Measurements from ENCODE around the gene ZNF76. TPM values are rescaled to one million over a fixed set of nuclear protein-coding genes. Genes with fewer than 3 reads are reported as not detected.

ZNF76 gene
- total RNA-seq, 2 experiments from 2014 or later, result 31.0 to 59.5 TPM

- TF ChIP-seq, protein P1, sequence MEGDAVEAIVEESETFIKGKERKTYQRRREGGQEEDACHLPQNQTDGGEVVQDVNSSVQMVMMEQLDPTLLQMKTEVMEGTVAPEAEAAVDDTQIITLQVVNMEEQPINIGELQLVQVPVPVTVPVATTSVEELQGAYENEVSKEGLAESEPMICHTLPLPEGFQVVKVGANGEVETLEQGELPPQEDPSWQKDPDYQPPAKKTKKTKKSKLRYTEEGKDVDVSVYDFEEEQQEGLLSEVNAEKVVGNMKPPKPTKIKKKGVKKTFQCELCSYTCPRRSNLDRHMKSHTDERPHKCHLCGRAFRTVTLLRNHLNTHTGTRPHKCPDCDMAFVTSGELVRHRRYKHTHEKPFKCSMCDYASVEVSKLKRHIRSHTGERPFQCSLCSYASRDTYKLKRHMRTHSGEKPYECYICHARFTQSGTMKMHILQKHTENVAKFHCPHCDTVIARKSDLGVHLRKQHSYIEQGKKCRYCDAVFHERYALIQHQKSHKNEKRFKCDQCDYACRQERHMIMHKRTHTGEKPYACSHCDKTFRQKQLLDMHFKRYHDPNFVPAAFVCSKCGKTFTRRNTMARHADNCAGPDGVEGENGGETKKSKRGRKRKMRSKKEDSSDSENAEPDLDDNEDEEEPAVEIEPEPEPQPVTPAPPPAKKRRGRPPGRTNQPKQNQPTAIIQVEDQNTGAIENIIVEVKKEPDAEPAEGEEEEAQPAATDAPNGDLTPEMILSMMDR (conservative IDR thresholded peaks at IDR 0.05; ENCODE audit: low read length), result peak; percentile 99
- no peak for TF ChIP-seq EZH2phosphoT487 (IDR thresholded peaks at IDR 0.05; ENCODE audit: borderline replicate concordance, low read depth, low read length)
- BruUV-seq (replicated peaks), result no TSS peak
- CTCF ChIA-PET (ENCODE audit: unreplicated experiment), result interaction anchor here (0.6 to 2.2 kb wide), 3 partner anchors 16 to 94 kb away, joined by 3 to 7 read pairs (median 3); no protein-coding TSS in a partner anchor
These were observed 18.4 kb upstream of the ZNF76 start for GRCh38 chr6:35240838-35241801.

GRCh38 chr6:35242486-35242885 lies 17.0 kb upstream of the ZNF76 start:
- Histone ChIP-seq H3K9me2 (ENCODE audit: insufficient read depth, low read length) (no peaks in the 10 kb centered on the region), H4K20me1 (ENCODE audit: insufficient read depth, low read length) (peaks cover 6% of the 10 kb centered on the region; the same call in 1 of the 2 replicates), H3K36me3 (ENCODE audit: insufficient read depth, low read length) (no peaks in the 10 kb centered on the region), H3K4me3 (ENCODE audit: low read depth, low read length, poor library complexity, severe bottlenecking) (no peak overlapping the region), H3K9me3 (ENCODE audit: low read length) (no peaks in the 10 kb centered on the region), H2AFZ (ENCODE audit: low read length) (no peak overlapping the region), H3K4me2 (ENCODE audit: low read length) (no peak overlapping the region), H3K79me2 (ENCODE audit: insufficient read depth, low read depth, low read length) (no peaks in the 10 kb centered on the region), H3K4me1 (ENCODE audit: insufficient read depth, low read length, poor library complexity, severe bottlenecking) (no peaks in the 10 kb centered on the region), H3K27ac (ENCODE audit: low read depth, low read length, poor library complexity, severe bottlenecking) (no peak overlapping the region)
- intact Hi-C loops (cut with micrococcal nuclease; ENCODE audit: unreplicated experiment), result loop anchor here (5.0 kb wide), 2 partner anchors 35 to 255 kb away; no protein-coding TSS in a partner anchor
- BruUV-seq (replicated peaks), result no TSS peak
- ChIA-PET CTCF (ENCODE audit: unreplicated experiment) (no interaction called here), POLR2A (no interaction called here)
- TF ChIP-seq, protein P1 (conservative IDR thresholded peaks at IDR 0.05; ENCODE audit: low read length), result no peak
- no peak for TF ChIP-seq EZH2phosphoT487 (IDR thresholded peaks at IDR 0.05; ENCODE audit: borderline replicate concordance, low read depth, low read length)
- DNase-seq (ENCODE audit: low spot score), result no peak

More at GRCh38 chr6:35240838-35241801, 18.4 kb upstream of the ZNF76 start:
- Histone ChIP-seq H3K4me3 (ENCODE audit: low read depth, low read length, poor library complexity, severe bottlenecking) (no peak overlapping the region), H4K20me1 (ENCODE audit: insufficient read depth, low read length) (peaks cover 6% of the 10 kb centered on the region; the same call in 1 of the 2 replicates), H3K4me1 (ENCODE audit: insufficient read depth, low read length, poor library complexity, severe bottlenecking) (no peaks in the 10 kb centered on the region), H2AFZ (ENCODE audit: low read length) (no peak overlapping the region), H3K27ac (ENCODE audit: low read depth, low read length, poor library complexity, severe bottlenecking) (no peak overlapping the region), H3K4me2 (ENCODE audit: low read length) (no peak overlapping the region), H3K79me2 (ENCODE audit: insufficient read depth, low read depth, low read length) (no peaks in the 10 kb centered on the region), H3K36me3 (ENCODE audit: insufficient read depth, low read length) (no peaks in the 10 kb centered on the region), H3K9me3 (ENCODE audit: low read length) (no peaks in the 10 kb centered on the region), H3K9me2 (ENCODE audit: insufficient read depth, low read length) (no peaks in the 10 kb centered on the region)
- peak; percentile 68 for DNase-seq (ENCODE audit: low spot score)
- intact Hi-C loops (cut with micrococcal nuclease; ENCODE audit: unreplicated experiment), result loop anchor here (1.0 to 5.0 kb wide), 3 partner anchors 34 to 254 kb away; no protein-coding TSS in a partner anchor
- POLR2A ChIA-PET, result interaction anchor here (0.5 to 1.0 kb wide), 2 partner anchors 32 to 811 kb away, joined by 3 to 5 read pairs; no protein-coding TSS in a partner anchor

Measured in OCI-LY7 (cell line).